HG03159 (cell line): Measurements from ENCODE around the gene PTPRK.

ENCODE experiments used
- ATAC-seq: cut with Tn5 transposase; IDR thresholded peaks from one replicate; pipeline ENCODE4 v1.9.1; 2021; ENCODE audit warnings: mild to moderate bottlenecking, moderate library complexity; ENCODE audit not compliant: unreplicated experiment

The PTPRK gene

DNA sequence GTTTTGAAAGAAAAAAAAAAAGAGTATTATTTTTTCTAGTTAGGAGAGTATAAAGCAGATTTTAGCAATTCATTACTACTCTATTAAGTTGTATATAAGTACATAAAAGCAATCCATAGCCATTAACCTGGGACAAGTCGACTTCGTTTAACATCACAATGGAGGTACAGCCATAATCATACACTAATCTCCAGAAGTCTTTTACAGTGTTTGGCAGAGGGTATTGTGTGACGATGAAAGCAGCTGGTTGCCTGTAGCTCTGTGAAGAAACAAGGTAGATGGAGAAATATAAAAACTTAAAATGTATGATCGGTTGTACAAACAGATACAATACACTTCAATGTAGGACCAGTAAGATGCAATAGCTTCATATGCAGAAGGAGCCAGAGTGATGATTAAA, 543.6 kb downstream of the PTPRK start:
- no peak for ATAC-seq

DNA sequence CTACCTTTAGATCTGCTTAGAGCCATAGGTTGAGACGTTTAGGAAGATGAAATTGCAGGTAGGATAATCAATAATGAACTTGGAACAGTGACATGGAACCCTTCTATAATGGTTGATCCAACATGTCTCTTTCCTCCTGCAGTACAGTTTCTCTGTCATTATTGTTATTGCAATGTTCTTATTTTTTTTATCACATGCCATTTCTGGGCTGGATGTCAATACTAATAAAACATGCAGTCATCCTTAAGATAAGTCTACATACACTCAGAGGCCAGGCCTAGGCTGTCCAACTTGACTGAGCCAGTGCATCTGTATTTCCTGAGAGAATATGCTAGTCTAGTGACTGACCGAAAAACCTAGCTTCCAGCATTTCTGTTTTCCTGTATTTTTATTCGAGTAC, 544.3 kb downstream of the PTPRK start:
- no peak for ATAC-seq

DNA sequence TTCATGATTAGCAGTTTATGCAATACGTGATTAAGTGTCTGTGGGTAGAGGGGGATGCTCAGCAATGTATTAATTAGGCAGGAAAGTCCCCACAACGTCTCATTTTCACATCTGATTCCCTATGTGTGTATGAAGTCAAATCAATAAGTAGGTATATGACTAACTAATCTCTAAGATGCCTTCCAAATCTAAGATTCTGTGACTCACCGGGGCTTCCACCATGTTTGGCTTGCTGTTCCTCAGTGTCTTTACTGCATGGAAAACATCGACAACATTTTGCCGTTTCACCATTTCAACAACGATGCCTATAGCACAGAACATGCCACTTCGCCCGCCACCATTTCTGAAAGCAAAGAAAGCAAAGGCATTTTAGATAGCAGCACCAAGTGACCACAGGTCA, 547.6 kb downstream of the PTPRK start:
- ATAC-seq, result no peak

DNA sequence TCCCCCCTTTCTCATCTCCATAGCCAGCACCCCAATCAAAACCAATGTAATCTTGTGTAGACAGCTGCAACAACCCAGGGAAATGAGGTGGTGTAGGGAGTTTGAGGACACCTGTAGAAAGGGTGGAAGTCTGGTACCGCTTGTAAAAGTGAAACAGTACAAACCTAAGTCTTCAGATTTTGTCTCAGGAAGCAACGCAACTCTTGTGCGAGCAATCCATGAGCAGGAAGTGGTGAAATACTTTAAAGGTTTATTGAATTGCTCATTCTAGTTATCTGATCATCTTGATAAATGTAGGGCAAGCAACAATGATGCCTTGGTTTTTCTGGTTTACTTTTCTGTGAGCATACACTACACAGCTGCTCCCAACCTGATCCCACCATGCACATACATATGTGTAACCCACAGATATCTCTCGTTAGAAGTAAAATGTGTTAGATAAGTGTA, 548.4 kb downstream of the PTPRK start:
- no peak for ATAC-seq

DNA sequence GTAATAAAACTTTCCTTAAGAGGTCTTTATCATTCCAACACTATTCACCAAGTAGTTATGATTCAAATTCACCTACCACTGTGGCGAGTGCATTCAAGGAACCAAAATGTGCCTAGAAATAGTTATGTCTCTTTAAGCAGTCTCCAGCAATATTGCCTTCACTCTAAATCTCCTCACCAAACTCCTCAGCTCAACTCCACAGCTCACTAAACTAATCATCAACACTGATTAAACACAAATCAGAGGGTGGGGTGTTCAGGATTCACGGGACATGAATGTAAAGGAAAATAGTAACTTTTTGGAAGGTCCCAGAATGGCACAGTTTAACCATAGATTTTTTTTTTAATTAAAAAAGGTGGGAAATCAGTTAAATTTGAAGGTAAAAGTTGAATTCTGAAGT, 549.0 kb downstream of the PTPRK start:
- no peak for ATAC-seq

DNA sequence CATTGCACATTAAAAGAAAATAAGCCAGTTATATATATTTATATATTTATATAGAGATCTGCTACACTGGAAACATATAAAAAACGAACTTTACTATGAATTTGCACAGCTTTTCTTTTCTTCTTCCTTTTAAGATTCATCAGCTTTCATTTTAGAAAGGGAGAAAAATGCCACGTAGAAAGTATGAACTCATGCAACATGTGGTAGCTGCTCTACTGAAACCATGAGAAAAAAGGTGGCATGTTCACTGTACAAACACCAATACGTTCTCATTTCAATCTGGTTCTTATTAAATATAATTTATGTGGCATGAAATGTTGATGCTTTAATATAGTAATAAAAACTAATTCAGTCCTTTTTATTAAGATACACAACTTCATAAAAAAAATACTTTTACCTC, 550.7 kb downstream of the PTPRK start:
- ATAC-seq, result no peak

DNA sequence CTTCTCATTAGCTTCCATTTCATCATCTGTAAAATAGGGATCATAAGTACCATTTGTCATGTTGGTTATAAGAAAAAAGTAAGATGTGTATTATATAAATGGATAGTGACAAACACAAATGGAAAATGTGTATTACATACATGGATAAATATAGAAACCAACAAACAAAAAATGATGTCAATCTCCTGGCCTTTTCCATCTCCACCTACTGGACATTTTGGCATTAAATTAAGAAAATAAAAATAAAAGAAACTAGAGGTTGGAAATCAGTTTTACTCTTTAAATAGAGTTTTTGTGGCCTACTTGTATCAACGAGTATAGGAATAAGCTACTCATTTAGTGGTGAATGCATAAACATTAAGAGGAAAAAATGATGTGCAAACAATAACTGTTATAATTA, 552.0 kb downstream of the PTPRK start:
- ATAC-seq, result no peak

DNA sequence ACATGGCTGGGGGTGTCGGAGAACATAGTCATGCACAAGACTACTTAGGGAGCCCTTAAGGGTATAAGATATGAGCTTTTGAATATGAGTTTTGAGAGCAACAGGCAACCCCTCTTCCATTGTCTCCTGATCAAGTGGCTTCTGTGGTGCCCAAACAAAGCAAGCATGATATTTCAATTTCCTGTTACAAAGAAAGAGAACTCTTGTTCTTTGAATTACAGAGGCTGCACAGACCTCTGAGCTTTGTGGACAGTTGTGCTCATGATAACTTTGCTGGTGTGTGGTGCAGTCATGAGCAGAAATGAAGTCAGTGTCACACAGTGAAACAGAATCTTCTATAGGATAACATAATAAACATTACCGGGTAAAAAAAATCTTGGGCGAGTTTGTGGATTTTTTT, 552.7 kb downstream of the PTPRK start:
- ATAC-seq, result no peak

DNA sequence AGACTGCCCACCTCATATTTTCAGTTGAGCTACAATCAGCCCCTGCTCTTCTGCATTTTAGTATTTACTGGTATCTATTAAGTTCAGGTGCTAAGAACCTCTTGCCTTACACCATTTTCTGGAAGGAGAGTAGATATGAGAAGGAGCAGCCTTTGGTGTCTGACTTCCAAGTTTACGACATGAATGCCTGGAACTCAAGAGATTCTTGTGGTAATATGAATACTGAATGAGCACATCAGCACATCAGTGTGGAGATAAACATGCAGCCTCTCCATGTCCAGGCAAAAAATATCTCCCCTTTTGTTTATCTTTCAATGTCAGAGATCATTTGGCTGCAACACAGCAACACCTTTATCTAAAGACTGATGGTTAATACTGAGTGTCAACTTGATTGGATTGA, 553.8 kb downstream of the PTPRK start:
- ATAC-seq, result no peak

DNA sequence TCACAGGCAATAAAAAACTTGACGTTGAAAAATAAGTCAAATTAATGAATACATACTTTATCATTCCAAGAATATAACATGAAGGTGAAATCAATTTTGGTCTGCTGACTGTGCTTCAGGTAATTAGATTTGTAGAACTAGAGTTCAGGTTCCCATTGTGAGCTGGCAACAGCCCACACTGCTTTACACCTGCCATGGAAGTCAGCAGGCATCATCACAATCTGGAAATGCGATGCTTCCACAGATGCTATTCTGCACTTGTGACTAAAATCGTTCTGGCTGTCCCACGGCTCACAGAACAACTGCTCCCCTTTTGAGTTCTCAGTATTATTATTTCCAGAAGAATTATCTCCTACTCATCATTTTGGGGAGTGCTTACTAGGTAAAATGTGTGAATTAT, 556.9 kb downstream of the PTPRK start:
- no peak for ATAC-seq

DNA sequence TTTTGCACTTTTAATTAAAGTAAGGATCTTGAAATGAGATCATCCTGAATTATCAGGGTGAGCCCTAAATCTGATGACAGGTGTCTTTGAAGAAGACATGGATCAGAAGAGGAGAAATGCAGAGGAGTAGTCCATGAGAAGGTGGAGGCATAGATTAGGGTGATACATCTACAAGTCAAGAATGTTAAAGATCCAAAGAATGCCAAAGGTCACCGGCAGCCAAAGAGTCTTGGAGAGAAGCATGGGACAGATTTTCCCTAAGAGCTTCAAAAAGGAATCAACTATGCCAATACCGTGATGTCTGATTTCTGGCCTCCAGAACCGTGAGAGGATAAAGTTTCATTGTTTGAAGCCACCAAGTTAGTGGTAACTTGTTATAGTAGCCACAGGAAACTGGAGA, 560.5 kb downstream of the PTPRK start:
- ATAC-seq, result no peak

DNA sequence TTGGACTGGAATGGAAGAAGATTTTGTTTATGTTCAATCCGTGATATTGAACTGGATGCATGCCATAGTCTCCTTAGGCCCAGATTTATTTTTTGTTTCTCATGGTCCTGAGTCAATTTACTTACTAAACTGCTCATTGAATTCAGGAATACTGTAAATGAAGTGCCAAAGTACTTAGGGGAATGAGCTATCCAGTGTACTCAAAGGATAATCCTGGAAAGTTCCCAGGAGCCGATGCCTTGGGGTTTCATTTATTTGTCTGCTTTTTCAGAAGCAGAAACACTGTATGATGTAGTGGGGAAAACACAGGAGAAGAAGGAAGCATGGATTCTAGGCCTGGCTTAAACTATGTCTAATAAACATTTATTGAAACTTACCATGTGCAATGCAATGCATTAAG, 563.4 kb downstream of the PTPRK start:
- ATAC-seq, result no peak

DNA sequence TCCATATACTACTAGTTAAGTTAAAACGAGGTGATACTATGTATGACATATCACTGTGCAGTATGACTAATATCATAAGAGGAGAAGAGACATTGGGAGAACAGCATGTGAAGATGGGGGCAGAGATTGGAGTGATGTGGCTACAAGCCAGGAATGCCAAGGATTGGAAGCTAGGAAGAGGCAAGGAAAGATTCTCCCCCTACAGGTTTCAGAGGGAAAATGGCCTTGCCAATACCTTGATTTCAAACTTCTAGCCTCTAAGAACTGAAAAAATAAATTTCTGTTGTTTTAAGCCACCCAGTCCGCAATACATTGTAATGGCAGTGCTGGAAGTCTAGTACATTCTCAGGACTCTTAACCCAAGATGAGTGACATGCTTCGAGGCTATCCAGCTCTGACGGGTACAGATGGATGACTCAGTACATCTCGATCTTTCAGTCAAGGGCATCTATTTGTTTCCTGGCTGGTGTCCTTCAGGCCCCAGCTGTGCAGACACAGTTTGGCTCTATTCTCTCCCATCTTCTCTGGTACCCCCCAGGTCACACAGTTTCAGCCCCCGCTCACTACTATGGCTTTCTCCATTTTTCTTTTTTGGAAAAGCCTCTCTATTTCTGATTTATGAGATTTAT, 564.0 kb downstream of the PTPRK start:
- no peak for ATAC-seq

DNA sequence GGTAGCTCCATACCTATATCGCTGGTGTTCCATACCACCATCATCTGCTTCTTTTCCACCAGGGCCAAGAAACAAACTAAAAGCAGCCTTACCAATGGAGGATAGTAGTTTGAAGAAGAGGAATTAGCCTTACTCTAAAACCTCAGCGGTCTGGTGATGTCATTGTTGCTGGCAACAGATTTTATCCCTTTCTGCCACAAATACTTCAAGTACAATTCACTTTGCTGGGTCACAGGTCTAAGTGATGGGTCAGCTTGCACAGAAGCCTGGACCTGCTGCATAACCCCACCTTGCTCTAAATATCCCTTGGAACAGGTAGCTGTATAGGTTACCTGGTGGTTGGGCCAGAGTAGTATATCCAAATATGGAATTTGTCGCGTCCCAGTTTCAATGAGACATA, 566.3 kb downstream of the PTPRK start:
- ATAC-seq, result no peak

DNA sequence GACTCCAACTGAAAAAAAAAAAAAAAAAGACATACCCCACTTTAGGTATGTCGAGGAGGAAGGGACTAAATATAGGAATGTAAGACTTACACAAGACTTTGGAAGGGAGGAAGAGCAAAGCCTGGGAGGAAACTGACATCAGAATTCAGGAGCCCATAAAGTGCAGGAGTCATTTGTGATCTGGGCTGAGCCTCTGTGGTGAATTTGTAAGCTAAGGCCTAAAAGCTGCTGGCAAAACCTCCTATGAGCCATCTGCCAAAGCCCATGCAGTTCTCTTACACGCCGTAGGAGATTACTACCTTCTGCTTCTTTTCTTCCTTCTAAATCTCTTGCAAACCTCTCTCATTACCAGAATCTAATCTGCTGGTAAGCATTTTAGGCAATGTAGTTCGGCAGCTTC, 567.6 kb downstream of the PTPRK start:
- no peak for ATAC-seq

DNA sequence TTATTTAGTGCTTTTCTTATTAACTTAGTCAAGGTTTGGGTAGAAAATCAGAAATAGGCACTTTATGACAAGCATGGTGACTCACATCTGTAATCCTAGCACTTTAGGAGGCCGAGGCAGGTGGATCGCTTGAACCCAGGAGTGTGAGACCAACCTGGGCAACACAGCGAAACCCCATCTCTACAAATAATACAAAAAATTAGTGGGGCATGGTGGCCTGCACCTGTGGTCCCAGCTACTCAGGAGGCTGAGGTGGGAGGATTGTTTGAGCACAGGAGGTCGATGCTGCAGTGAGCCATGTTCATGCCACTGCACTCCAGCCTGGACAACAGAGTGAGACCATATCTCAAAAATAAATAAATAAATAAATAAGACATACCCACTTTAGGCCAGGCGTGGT, 568.2 kb downstream of the PTPRK start:
- ATAC-seq, result no peak

DNA sequence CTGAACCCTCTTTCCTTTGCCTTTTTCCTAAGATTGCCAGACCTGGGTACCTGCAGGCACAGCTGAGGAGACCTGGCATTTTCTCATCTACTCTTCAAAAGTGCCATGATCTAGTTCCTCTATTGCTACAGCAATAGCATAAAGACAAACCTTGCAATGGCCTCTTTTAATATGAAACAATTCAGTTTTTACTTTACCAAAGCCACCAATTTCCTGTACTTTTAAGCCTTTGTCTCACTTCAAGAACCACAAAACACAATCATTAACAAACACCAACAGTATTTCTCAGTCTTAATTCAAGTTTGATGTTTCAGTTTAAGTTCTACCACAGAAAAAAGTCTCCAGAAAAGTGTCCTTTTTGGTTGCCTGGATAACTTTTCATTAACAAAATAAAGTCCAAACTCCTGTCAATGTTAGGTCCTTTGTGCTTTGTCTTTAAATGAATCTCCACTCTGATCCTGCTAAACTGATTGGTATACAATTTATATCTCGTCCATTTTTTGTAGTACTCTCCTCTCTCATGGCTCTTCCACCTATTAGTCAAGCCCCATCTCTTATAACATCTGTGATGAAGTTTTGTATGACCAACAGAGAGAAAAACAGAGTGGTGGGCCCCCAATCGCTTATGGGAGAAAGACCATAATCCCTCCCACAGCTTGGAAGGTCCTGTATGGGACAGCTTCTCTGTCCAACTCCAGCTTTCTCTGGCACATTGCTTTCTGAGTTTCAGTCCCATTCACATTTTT, 569.1 kb downstream of the PTPRK start:
- peak; percentile 86 for ATAC-seq

DNA sequence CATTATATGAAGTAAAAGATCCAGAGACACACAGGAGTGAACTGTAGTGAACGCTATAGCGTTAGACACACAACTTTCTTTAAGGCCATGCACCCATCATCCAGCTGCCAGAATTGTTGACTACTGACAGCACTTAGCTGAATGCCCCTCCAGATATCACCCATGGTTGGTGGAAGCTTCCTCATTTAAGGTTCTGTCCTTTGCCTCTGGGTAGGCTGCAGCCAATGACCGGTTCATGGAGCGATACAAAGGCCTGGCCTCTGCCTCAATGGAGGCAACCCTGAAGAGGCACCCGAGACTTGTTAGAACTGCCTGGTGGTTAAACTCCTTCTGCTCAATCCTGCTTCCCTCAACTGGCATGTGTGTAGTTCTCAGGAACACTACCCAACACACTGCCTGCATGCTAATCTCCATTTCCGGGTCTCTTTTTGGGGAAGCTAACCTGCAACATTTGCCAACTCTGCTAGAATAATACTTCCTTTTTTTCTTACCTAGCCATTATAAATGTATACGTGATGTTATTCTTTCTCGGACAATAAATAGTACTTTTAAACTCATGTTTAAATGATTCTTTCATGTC, 569.7 kb downstream of the PTPRK start:
- peak; percentile 42 for ATAC-seq

DNA sequence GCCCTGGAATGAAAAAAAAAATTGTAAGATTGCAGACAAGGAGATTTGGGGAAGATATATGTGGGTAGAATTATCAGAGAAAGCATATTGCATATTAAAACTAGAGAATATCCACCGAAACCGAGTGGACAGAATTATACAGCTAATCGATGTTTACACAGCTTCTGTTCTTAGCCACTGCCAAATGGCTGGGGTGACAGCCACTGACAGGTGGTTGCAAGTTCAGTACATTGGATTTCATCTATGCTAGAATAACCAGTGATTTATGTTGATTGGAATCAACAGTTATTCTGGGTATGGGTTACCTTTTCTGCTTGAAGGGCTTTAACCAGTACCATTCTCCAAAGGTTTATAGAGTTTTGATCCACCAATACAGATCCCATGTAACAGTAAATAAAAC, 571.1 kb downstream of the PTPRK start:
- ATAC-seq, result no peak

DNA sequence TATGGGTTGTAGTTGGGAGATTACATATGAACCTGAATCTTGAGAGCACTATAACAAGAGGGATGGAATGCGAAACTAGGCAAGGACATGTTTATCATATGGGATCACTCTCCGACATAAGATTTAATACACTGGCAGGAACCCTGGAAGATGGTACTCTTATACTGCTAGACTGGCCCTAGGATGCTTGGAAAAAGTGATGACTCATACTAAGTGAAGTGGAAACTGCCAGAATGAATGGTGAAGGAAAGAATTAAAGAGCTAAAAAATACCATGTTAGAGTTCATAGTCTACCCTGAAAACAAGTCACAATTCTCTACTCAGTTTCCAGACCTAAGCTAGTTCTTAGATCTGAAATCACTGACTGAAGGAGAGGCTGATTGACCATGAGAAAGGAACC, 574.0 kb downstream of the PTPRK start:
- no peak for ATAC-seq

DNA sequence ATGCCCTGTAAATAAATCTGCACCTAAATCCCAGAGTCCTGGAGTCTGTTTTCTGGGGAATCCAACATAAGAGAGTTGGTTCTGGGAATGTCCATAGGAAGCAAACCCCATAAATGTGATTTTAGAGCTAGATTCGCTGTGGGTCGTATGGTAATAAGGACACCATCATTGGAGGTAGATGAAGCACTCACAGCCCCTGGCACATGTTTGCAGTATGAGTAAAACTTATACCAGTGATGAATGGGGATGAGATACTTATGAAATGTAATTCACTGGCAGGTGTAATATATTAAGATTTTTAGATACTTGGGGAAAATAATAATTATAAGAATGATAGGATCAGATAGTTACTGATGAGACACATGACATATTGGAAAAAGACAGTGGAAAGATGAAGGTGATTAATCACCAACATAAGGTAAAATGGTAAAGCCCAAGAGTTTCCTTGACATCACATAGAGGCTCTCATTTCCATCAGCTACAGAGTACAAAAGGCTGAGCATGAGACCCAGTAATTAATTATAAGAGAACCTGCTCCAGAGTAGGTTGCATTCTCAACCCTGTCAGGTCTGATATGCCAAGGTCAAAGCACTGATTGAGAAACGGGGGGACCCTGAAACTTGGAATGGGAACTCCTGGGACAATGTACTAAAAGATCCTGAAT, 574.8 kb downstream of the PTPRK start:
- no peak for ATAC-seq

DNA sequence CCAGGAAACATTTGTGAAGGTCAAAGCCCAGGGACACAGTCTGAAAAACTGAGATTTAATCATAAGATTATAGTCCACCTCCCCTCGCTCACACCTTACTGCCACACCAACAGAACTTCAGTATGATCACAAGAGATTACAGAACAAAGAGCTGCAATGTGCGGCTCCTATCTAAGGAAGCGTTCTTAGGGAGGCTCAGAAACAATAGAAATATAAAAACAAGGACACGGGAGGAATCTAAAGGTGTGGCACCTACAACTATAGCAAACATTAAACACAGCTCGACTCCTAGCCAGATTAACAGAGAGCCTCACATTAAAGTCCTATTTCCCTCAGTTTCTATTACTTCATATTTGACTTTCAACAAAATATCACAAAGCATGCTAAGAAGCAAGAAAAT, 579.2 kb downstream of the PTPRK start:
- no peak for ATAC-seq
